Body of pancreas (tissue), 4 donors: ENCODE results near the gene OSTM1. TPM values are rescaled to one million over a fixed set of nuclear protein-coding genes. Genes with fewer than 3 reads are reported as not detected.

Experiments used
- ATAC-seq: fragments of 150-250 bp; one replicate; pipeline ENCODE4 v1.9.1; 2016
- DNase-seq, 4 donors: peaks; one replicate each; pipeline ENCODE4 v3.0.0-alpha.2; 2019
- H3K27ac ChIP-seq, 4 donors: fragments of 200-600 bp; sonication (generic); 1 replicate in 3 of 4; 2 replicates in 1 of 4; pipeline versions ENCODE4 v1.5.1 to v1.6.1; 2016 to 2019; ENCODE audit warnings: mild to moderate bottlenecking in 1 of 4, mixed read lengths in 1 of 4, moderate library complexity in 1 of 4
- H3K27me3 ChIP-seq, 2 donors: fragments of 200-600 bp; sonication (generic); one replicate each; pipeline ENCODE4 v1.6.0; 2016; ENCODE audit warnings: mild to moderate bottlenecking in 1 of 2
- H3K36me3 ChIP-seq, 2 donors: fragments of 200-600 bp; sonication (generic); replicated peaks in 1 of 2; 2 replicates each; pipeline ENCODE4 v1.5.1; 2016; ENCODE audit warnings: low read depth in 2 of 2; ENCODE audit not compliant: insufficient read depth in 1 of 2
- H3K4me1 ChIP-seq: fragments of 200-600 bp; sonication (generic); one replicate; pipeline ENCODE4 v1.6.0; 2016
- H3K4me3 ChIP-seq, 2 donors: fragments of 200-600 bp; sonication (generic); 1 replicate in 1 of 2; 2 replicates in 1 of 2; pipeline ENCODE4 v1.5.1; 2016 to 2019
- H3K9me3 ChIP-seq, 3 donors: fragments of 200-600 bp; sonication (generic); 1 replicate in 2 of 3; 2 replicates in 1 of 3; pipeline ENCODE4 v1.5.1; 2016
- POLR2A ChIP-seq, 3 donors: fragments of 450-650 bp; IDR thresholded peaks; one replicate each; pipeline ENCODE4 v1.6.1; 2016; ENCODE audit warnings: antibody characterized with exemption in 3 of 3, mild to moderate bottlenecking in 2 of 3
- WGBS, 2 donors: methylation state at CpG; one replicate each; pipeline ENCODE4 v1.1.5; 2017; 5-methylcytosine and 5-hydroxymethylcytosine counted together
- intact Hi-C: fragments of 100-400 bp; cut with DNase I; formaldehyde crosslinking; loops from one replicate; pipeline ENCODE4 v1.15.1; 2023
- total RNA-seq, 2 donors: library from RNA; depleted of rRNA; stranded (reverse); fragments of >200 nt; gene quantifications; one replicate each; pipeline ENCODE4 v1.1.0, GENCODE V29; 2016
- TF ChIP-seq, protein P1 (sequence below), 7 experiments: fragments of 450-650 bp in 4 of 7; fragments of 200-600 bp in 3 of 7; sonication (generic) in 3 of 7; IDR thresholded peaks; one replicate each; pipeline ENCODE4 v1.5.1; 2016 to 2019; ENCODE audit warnings: antibody characterized with exemption in 7 of 7

OSTM1 gene
- total RNA-seq, 2 donors from 2014 or later = 26.0 to 35.0 TPM

DNA sequence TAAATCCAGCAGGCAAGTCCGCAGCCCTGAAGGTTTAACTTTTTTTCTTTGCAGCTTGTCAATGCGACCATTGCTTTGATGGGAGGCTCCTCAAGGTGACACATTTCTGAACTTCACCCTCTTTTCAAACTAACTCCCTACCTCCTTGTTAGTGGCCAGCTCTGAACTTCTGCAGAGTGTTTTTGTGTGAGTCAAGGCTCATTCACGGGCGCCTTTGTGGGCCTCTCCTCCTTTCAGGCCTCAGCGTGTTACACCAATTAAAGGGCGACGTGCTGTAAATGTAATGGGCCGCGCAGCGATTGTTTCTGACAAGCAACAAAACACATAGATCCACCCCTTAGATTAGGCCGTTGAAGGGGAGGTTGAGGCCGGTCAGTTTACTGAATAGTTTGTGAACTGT lies 45.8 kb upstream of the OSTM1 start:
- peaks cover 34% of the 10 kb centered on the region for H3K4me1 ChIP-seq
- H3K4me3 ChIP-seq = no peak overlapping the region
- intact Hi-C loops = loop anchor here (10.0 kb wide), 1 partner anchor 134 kb away; no protein-coding TSS in a partner anchor
- TF ChIP-seq, protein P1, sequence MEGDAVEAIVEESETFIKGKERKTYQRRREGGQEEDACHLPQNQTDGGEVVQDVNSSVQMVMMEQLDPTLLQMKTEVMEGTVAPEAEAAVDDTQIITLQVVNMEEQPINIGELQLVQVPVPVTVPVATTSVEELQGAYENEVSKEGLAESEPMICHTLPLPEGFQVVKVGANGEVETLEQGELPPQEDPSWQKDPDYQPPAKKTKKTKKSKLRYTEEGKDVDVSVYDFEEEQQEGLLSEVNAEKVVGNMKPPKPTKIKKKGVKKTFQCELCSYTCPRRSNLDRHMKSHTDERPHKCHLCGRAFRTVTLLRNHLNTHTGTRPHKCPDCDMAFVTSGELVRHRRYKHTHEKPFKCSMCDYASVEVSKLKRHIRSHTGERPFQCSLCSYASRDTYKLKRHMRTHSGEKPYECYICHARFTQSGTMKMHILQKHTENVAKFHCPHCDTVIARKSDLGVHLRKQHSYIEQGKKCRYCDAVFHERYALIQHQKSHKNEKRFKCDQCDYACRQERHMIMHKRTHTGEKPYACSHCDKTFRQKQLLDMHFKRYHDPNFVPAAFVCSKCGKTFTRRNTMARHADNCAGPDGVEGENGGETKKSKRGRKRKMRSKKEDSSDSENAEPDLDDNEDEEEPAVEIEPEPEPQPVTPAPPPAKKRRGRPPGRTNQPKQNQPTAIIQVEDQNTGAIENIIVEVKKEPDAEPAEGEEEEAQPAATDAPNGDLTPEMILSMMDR (IDR thresholded peaks at IDR 0.05) = no peak
- TF ChIP-seq POLR2A (IDR thresholded peaks at IDR 0.05) = no peak
- H3K27me3 ChIP-seq = peaks cover 0 to 29% of the 10 kb centered on the region in 2 donors
- DNase-seq (no peak), ATAC-seq (no peak)
- WGBS, 2 donors = 87 to 91% methylated on average over 12 of the region's 12 CpGs
- no peaks in the 10 kb centered on the region for H3K36me3 ChIP-seq
- no peak overlapping the region for H3K27ac ChIP-seq
- no peaks in the 10 kb centered on the region for H3K9me3 ChIP-seq

DNA sequence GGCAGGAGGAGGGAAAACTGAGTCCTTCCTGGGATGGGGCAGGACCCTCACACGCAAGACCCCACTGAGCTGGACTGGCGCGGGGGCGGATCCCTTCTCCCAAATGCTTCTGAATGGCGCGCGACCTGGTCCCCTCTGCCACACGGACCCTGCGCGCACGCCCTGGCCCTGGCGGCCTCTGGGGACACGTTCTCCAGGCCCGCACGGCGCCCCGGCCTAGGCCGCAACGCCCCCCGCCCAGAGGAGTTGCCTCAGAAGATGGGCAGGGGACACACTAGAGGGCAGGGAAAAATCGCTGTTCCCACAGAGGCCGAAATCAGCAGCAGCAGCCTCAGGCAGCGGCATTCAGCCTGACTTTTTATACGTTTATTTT lies 45.2 kb upstream of the OSTM1 start:
- peaks cover 0 to 29% of the 10 kb centered on the region in 2 donors for H3K27me3 ChIP-seq
- H3K27ac ChIP-seq = no peak overlapping the region
- ATAC-seq (no peak), DNase-seq (no peak)
- 67 to 77% methylated on average over 8 to 20 of the region's 24 CpGs for WGBS, 2 donors
- H3K4me3 ChIP-seq = no peak overlapping the region
- peaks cover 39% of the 10 kb centered on the region for H3K4me1 ChIP-seq
- no peaks in the 10 kb centered on the region for H3K9me3 ChIP-seq
- no peak for TF ChIP-seq POLR2A (IDR thresholded peaks at IDR 0.05)
- TF ChIP-seq, protein P1 (IDR thresholded peaks at IDR 0.05) = no peak
- H3K36me3 ChIP-seq = no peaks in the 10 kb centered on the region
- intact Hi-C loops = loop anchor here (10.0 kb wide), 2 partner anchors 135 to 375 kb away; no protein-coding TSS in a partner anchor

DNA sequence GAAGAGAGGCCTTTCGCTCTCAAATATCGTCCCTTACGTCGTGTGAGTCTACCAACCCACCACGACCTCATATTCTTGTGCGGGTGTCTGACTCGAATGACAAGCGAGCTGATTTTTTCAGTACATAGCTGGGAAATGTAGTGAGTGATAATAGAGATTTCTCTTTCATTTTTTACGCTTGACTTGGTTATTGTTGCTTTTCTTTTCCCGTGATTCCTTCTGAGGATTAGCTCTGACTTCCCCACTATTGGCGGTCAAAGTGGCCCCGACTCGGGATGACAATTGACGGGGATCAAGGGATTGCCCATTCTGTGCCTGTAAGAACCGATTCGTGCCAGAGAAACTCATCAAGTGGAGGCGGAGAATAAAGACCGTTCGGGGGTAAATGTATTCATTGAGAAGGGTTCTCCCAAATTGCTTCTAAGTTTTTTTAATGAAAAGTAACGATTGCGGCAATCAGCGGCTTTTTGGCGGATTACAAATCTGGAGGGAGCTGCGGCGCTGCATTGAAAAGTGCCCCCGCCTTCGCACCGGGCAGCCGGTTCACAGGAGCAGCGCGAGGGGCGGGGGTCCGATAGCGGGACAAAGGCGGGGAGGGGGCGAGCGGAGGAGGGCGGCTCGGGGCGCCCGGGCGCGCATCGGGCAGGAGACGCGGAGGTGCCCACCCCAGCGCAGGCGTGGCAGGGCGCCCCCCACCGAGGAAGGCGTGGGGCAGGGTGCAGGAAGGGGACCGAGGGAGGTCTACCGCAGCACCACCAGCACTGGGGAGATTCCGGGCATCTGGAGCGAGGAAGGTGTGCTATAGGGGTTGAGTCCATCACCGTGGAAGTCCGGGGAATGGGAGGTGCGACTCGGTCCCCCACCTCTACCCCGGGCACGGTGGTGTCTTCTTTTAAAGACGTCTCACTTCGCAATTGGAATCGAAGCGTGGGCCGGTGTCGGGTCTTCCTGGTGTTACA lies 44.5 kb upstream of the OSTM1 start:
- Histone ChIP-seq H3K27me3 (peaks cover 0 to 29% of the 10 kb centered on the region in 2 donors), H3K36me3 (no peaks in the 10 kb centered on the region), H3K9me3 (no peaks in the 10 kb centered on the region), H3K4me1 (peaks cover 44% of the 10 kb centered on the region), H3K27ac (no peak overlapping the region), H3K4me3 (no peak overlapping the region)
- ATAC-seq = no peak
- 11 to 30% methylated on average over 55 to 67 of the region's 67 CpGs for WGBS, 2 donors
- no peak for TF ChIP-seq POLR2A (IDR thresholded peaks at IDR 0.05)
- TF ChIP-seq, protein P1 (IDR thresholded peaks at IDR 0.05) = no peak
- DNase-seq = no peak
- intact Hi-C loops = loop anchor here (10.0 kb wide), 1 partner anchor 376 kb away; no protein-coding TSS in a partner anchor

DNA sequence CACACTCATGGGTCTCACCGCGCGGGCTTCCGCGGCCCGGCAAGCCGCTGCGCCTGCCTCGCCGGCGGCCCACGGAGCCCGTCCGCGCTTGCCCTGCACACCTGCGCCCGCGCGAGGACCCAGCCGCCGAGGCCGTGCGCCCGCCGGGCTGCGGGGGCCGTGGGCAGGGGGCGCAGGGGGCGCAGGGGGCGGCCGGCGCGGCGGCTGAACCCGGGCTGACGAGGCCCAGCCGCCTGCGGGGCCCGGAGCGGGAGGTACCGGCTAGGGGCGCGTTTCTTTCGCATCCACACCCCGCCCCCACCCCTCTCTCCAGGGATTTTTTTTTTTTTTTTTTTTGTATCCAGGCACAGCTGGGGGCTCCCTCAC lies 43.8 kb upstream of the OSTM1 start:
- no peaks in the 10 kb centered on the region for H3K9me3 ChIP-seq
- H3K27me3 ChIP-seq = peaks cover 0 to 29% of the 10 kb centered on the region in 2 donors
- WGBS, 2 donors = 1 to 2% methylated on average over 12 to 45 of the region's 45 CpGs
- H3K4me1 ChIP-seq = peaks cover 51% of the 10 kb centered on the region
- no peaks in the 10 kb centered on the region for H3K36me3 ChIP-seq
- peak; percentile 15 for ATAC-seq
- no peak overlapping the region for H3K27ac ChIP-seq
- TF ChIP-seq, protein P1 (IDR thresholded peaks at IDR 0.05) = no peak
- TF ChIP-seq POLR2A (IDR thresholded peaks at IDR 0.05) = no peak
- peak overlapping the region; percentile 20 to 44 for H3K4me3 ChIP-seq
- intact Hi-C loops = loop anchor here (10.0 kb wide), 1 partner anchor 376 kb away; no protein-coding TSS in a partner anchor
- DNase-seq = no peak
